ENCODE measurements around the gene FFAR1. TPM values are rescaled to one million over a fixed set of nuclear protein-coding genes. Genes with fewer than 3 reads are reported as not detected.

The FFAR1 gene
- total RNA-seq, 2 experiments from 2014 or later = 0.10 TPM; not detected in 1

DNA sequence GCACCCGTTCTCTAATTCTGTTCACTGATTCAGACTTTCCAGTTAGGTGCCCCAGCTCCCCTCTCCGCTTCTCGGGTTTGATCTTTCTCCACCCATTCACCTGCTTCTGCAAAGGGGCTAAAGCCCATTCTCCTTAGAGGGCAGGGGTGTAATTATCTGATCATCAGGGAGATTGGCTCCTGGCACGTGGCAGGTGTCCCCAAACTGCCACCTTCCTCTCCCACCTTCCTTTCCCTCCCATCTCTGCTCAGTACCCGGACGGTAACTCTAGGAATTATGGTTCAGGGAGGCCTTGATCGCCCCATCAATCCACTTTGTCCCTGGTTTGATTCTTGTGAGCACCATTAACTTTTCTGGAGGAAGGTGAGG is 212 bp downstream of the FFAR1 start:
- H3K4me1 Mint-ChIP-seq (ENCODE audit: low read depth) = peaks cover 36% of the 10 kb centered on the region
- no peak for DNase-seq
- CTCF ChIA-PET = interaction anchor here (0.6 to 1.5 kb wide), 4 partner anchors 10 to 156 kb away, joined by 4 to 8 read pairs (median 6); no protein-coding TSS in a partner anchor
- intact Hi-C loops (cut with micrococcal nuclease) = loop anchor here (1.0 to 2.0 kb wide), 7 partner anchors 15 to 363 kb away; partner anchors contain the start of gene LSR
- peak overlapping the region; percentile 98 for H3K27ac Mint-ChIP-seq
- H3K36me3 Mint-ChIP-seq (ENCODE audit: low read depth) = no peaks in the 10 kb centered on the region
- H3K9me3 Mint-ChIP-seq = no peaks in the 10 kb centered on the region
- peaks cover 2% of the 10 kb centered on the region for H3K27me3 Mint-ChIP-seq (ENCODE audit: low read depth)
- peak overlapping the region; percentile 46 for H3K4me3 Mint-ChIP-seq

DNA sequence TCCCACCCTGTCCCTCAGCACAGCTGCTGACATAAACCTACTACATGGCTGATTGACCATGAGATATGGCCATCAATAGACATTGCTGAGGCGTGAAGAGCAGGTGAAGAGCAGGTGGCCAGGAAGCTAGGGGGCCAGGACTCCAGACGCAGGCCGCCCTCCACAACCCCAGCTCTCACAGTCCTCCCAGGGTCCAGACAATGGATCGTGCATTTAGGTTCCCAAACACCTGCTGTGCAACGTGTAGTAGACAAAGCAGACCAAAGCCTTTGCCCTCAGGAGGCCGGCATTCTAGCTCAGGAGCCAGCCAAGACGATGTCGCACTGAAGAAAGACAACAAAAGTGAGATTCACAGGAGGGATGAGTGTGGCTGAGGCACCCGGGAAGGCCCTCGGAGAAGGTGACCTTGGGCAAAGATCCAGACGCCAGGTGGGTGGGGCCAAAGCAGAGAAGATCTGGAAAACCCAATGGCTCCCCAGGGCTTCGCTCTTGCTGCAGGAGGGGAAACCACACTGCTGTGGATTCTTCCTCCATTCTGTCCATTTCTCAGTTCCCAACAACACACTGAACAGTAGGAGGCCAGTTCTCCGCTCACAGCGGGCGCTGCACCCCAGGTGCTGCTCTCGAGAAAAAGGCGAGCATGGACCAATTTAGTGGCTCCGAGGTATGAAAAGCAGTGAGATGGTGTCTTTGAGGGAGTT is 1.4 kb downstream of the FFAR1 start:
- no peak overlapping the region for H3K4me3 Mint-ChIP-seq
- H3K27ac Mint-ChIP-seq = peak overlapping the region; percentile 9
- CTCF ChIA-PET = interaction anchor here (0.7 to 1.6 kb wide), 2 partner anchors 146 to 199 kb away, joined by 3 to 8 read pairs; no protein-coding TSS in a partner anchor
- peaks cover 2% of the 10 kb centered on the region for H3K27me3 Mint-ChIP-seq (ENCODE audit: low read depth)
- no peaks in the 10 kb centered on the region for H3K36me3 Mint-ChIP-seq (ENCODE audit: low read depth)
- H3K4me1 Mint-ChIP-seq (ENCODE audit: low read depth) = peaks cover 38% of the 10 kb centered on the region
- no peaks in the 10 kb centered on the region for H3K9me3 Mint-ChIP-seq
- no peak for DNase-seq
- intact Hi-C loops (cut with micrococcal nuclease) = no loop called here

DNA sequence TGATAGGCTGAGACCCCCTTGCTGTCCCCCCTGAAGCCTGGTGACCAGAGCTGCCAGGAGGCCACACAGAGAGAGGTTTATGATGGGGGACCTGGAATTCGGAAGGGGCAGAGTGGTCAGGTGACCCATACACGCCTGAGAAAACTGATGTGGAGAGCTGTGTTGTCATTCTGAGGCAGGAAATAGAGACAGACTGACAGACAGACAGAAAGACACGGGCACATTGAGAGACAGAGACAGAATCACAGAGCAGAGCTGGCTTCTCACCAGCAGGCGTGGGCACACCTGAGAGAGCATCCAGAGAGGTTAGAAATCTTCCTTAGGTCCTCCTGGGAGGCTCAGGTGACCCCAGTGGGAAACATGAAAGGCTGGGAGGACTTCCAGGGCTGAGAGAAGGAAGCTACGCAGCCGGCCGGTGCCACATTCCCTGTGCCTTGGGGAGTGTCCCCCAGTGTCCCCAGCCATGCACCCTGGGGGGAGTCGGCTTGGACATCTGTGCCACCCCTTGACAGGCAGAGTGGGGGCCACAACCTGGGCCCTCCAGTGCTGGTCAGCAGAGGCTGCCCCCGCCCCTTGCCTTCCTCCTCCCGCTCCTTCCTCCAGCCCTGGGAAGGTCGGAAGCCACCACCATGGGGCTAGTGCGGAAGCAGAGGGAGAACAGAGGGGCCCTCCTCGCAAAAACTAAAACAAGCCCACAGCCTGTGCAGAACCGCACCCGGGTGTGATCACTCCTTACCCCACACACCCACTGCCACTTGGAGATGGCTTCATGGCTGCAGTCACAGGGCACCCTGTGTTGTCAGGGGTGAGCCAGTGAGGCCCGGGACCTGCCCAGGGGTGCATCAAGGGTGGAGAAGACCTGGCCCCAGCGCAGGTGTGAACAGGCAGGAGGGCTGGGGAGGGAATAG is 2.2 kb downstream of the FFAR1 start:
- H3K9me3 Mint-ChIP-seq = no peaks in the 10 kb centered on the region
- intact Hi-C loops (cut with micrococcal nuclease) = no loop called here

GRCh38 chr19:35350591-35350990 is 2.9 kb downstream of the FFAR1 start:
- no peaks in the 10 kb centered on the region for H3K36me3 Mint-ChIP-seq (ENCODE audit: low read depth)
- CTCF ChIA-PET = interaction anchor here (1.1 kb wide), 1 partner anchor 24 kb away, joined by 3 read pairs; no protein-coding TSS in a partner anchor
- intact Hi-C loops (cut with micrococcal nuclease) = no loop called here
- no peak for DNase-seq
- peaks cover 38% of the 10 kb centered on the region for H3K4me1 Mint-ChIP-seq (ENCODE audit: low read depth)
- H3K27me3 Mint-ChIP-seq (ENCODE audit: low read depth) = peaks cover 2% of the 10 kb centered on the region
- H3K27ac Mint-ChIP-seq = no peak overlapping the region
- H3K9me3 Mint-ChIP-seq = no peaks in the 10 kb centered on the region
- H3K4me3 Mint-ChIP-seq = no peak overlapping the region

More for the DNA sequence above, 2.2 kb downstream of the FFAR1 start:
- CTCF ChIA-PET = interaction anchor here (0.6 to 1.6 kb wide), 2 partner anchors 13 to 145 kb away, joined by 3 to 8 read pairs; no protein-coding TSS in a partner anchor
- peak overlapping the region; percentile 9 for H3K27ac Mint-ChIP-seq
- H3K27me3 Mint-ChIP-seq (ENCODE audit: low read depth) = peaks cover 2% of the 10 kb centered on the region
- peaks cover 38% of the 10 kb centered on the region for H3K4me1 Mint-ChIP-seq (ENCODE audit: low read depth)
- no peak for DNase-seq
- no peak overlapping the region for H3K4me3 Mint-ChIP-seq
- no peaks in the 10 kb centered on the region for H3K36me3 Mint-ChIP-seq (ENCODE audit: low read depth)

DNA sequence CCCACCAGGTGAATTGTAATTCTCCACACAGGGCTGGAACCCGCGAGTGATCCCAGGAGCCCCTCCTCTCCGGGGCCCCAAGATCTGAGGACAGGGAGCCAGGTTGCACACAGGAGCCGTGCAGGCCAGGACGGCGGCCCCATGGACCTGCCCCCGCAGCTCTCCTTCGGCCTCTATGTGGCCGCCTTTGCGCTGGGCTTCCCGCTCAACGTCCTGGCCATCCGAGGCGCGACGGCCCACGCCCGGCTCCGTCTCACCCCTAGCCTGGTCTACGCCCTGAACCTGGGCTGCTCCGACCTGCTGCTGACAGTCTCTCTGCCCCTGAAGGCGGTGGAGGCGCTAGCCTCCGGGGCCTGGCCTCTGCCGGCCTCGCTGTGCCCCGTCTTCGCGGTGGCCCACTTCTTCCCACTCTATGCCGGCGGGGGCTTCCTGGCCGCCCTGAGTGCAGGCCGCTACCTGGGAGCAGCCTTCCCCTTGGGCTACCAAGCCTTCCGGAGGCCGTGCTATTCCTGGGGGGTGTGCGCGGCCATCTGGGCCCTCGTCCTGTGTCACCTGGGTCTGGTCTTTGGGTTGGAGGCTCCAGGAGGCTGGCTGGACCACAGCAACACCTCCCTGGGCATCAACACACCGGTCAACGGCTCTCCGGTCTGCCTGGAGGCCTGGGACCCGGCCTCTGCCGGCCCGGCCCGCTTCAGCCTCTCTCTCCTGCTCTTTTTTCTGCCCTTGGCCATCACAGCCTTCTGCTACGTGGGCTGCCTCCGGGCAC is 3.9 kb downstream of the FFAR1 start:
- CTCF ChIA-PET = interaction anchor here (1.1 to 5.4 kb wide), 2 partner anchors 23 to 117 kb away, joined by 3 to 52 read pairs; no protein-coding TSS in a partner anchor
- H3K9me3 Mint-ChIP-seq = no peaks in the 10 kb centered on the region
- DNase-seq = no peak

DNA sequence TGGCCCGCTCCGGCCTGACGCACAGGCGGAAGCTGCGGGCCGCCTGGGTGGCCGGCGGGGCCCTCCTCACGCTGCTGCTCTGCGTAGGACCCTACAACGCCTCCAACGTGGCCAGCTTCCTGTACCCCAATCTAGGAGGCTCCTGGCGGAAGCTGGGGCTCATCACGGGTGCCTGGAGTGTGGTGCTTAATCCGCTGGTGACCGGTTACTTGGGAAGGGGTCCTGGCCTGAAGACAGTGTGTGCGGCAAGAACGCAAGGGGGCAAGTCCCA is 4.4 kb downstream of the FFAR1 start:
- Mint-ChIP-seq H3K36me3 (ENCODE audit: low read depth) (no peaks in the 10 kb centered on the region), H3K9me3 (no peaks in the 10 kb centered on the region), H3K27me3 (ENCODE audit: low read depth) (no peaks in the 10 kb centered on the region), H3K4me3 (no peak overlapping the region), H3K27ac (no peak overlapping the region), H3K4me1 (ENCODE audit: low read depth) (peaks cover 23% of the 10 kb centered on the region)
- intact Hi-C loops (cut with micrococcal nuclease) = loop anchor here (1.0 kb wide), 2 partner anchors 116 to 143 kb away; no protein-coding TSS in a partner anchor
- CTCF ChIA-PET = interaction anchor here (0.7 to 5.4 kb wide), 8 partner anchors 83 to 143 kb away, joined by 3 to 52 read pairs (median 4); no protein-coding TSS in a partner anchor
- DNase-seq = no peak

More for the DNA sequence above, 3.9 kb downstream of the FFAR1 start:
- no peak overlapping the region for H3K4me3 Mint-ChIP-seq
- H3K36me3 Mint-ChIP-seq (ENCODE audit: low read depth) = no peaks in the 10 kb centered on the region
- intact Hi-C loops (cut with micrococcal nuclease) = loop anchor here (1.0 kb wide), 2 partner anchors 117 to 144 kb away; no protein-coding TSS in a partner anchor
- no peaks in the 10 kb centered on the region for H3K27me3 Mint-ChIP-seq (ENCODE audit: low read depth)
- H3K27ac Mint-ChIP-seq = no peak overlapping the region
- H3K4me1 Mint-ChIP-seq (ENCODE audit: low read depth) = peaks cover 28% of the 10 kb centered on the region

- no peaks in the 10 kb centered on the region for H3K36me3 Mint-ChIP-seq (ENCODE audit: low read depth)
- H3K27me3 Mint-ChIP-seq (ENCODE audit: low read depth) = no peaks in the 10 kb centered on the region
- H3K9me3 Mint-ChIP-seq = no peaks in the 10 kb centered on the region
- no peak overlapping the region for H3K27ac Mint-ChIP-seq
- intact Hi-C loops (cut with micrococcal nuclease) = loop anchor here (1.0 kb wide), 2 partner anchors 116 to 143 kb away; no protein-coding TSS in a partner anchor
- CTCF ChIA-PET = interaction anchor here (0.6 to 5.4 kb wide), 24 partner anchors 9 to 356 kb away, joined by 3 to 52 read pairs (median 4); no protein-coding TSS in a partner anchor
- no peak overlapping the region for H3K4me3 Mint-ChIP-seq
- DNase-seq = peak; percentile 85
- peaks cover 22% of the 10 kb centered on the region for H3K4me1 Mint-ChIP-seq (ENCODE audit: low read depth)
These were observed 5.0 kb downstream of the FFAR1 start for GRCh38 chr19:35352448-35353304.

DNA sequence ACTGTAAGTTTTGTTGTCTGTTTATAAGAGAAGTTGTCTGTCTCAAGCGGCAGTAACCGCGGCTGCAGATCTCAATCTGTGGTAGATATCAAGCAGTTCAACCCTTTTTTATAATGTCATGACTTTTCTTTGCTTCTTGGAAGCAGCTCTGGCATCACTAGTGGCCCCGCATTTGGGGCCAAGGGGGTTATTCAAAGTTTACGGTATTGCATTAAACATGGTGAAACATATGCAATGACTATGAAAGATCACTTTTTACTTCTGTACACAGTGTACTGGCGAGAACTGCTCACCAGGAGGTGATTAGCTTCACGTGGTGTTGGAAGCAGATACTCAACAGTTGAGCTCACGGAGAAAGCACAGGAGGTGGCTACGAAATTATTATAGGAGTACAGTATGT is 5.9 kb downstream of the FFAR1 start:
- Mint-ChIP-seq H3K4me3 (no peak overlapping the region), H3K4me1 (ENCODE audit: low read depth) (peaks cover 20% of the 10 kb centered on the region), H3K36me3 (ENCODE audit: low read depth) (no peaks in the 10 kb centered on the region), H3K27me3 (ENCODE audit: low read depth) (no peaks in the 10 kb centered on the region), H3K27ac (no peak overlapping the region), H3K9me3 (no peaks in the 10 kb centered on the region)
- no peak for DNase-seq
- CTCF ChIA-PET = interaction anchor here (0.7 to 5.4 kb wide), 19 partner anchors 8 to 225 kb away, joined by 3 to 52 read pairs (median 4); no protein-coding TSS in a partner anchor
- intact Hi-C loops (cut with micrococcal nuclease) = no loop called here

DNA sequence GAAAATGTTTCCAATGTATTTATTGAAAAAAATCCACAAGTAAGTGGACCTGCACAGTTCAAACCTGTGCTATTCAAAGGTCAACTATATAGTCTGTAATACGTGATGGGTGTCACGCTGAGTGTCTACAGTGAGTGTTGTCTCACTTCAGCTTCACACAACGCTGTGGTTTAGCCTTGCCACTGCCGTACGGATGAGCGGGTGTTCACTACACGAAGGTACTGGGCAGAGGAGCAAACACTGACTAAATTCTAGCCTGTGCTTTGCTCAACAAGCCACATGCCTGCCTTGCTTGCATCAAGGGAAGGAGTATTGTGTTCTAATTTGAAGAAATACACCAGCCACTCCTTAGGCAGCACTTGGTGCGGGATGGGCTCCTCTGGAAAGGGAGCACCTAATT is 7.2 kb downstream of the FFAR1 start:
- CTCF ChIA-PET = interaction anchor here (2.0 to 5.4 kb wide), 3 partner anchors 23 to 140 kb away, joined by 6 to 52 read pairs (median 44); no protein-coding TSS in a partner anchor
- no peak for DNase-seq
- Mint-ChIP-seq H3K27ac (no peak overlapping the region), H3K27me3 (ENCODE audit: low read depth) (no peaks in the 10 kb centered on the region), H3K9me3 (no peaks in the 10 kb centered on the region), H3K4me3 (no peak overlapping the region), H3K4me1 (ENCODE audit: low read depth) (peaks cover 18% of the 10 kb centered on the region), H3K36me3 (ENCODE audit: low read depth) (no peaks in the 10 kb centered on the region)
- intact Hi-C loops (cut with micrococcal nuclease) = no loop called here

DNA sequence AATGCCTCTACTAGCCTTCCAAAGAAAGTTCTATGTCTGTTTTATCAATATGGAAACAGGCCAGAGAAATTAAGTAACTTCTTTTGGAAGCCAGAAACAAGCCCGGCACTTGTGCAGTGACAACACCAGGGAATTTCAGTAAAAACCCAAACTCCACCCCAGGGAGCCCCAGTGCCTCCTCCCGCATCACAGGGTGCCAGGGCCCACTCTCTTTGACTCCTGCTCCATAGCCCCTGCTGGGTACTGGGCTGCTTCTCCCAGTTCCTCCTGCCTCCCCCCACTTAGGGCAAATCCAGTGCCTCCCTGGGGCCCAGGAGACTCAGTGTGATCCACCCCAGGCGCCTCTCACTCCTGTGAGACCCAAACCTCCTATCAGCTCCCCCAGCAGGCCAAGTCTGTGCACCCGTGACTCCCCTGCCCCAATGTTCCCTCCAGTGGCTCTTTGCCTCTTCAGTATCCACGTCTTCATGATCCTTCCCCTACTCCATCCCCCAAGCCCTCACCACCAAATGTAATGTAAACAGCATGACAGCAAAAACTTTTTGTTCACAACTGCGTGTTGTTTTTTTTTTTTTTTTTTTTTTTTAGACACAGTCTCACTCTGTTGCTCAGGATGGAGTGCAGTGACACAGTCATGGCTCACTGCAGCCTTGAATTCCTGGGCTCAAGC is 8.2 kb downstream of the FFAR1 start:
- intact Hi-C loops (cut with micrococcal nuclease) = no loop called here
- no peak for DNase-seq
- Mint-ChIP-seq H3K27me3 (ENCODE audit: low read depth) (no peaks in the 10 kb centered on the region), H3K36me3 (ENCODE audit: low read depth) (no peaks in the 10 kb centered on the region), H3K9me3 (no peaks in the 10 kb centered on the region), H3K4me1 (ENCODE audit: low read depth) (peaks cover 18% of the 10 kb centered on the region), H3K27ac (no peak overlapping the region), H3K4me3 (no peak overlapping the region)
- CTCF ChIA-PET = interaction anchor here (0.6 to 5.4 kb wide), 5 partner anchors 21 to 234 kb away, joined by 3 to 52 read pairs (median 4); no protein-coding TSS in a partner anchor

All from activated naive CD4-positive, alpha-beta T cell treated with anti-CD3 and anti-CD28 coated beads for 36 hours (primary cell).